T-helper 9 cell (primary cell): ENCODE data around the gene DIAPH3.

Source experiments
- DNase-seq: peaks from one replicate; pipeline ENCODE4 v3.0.0-alpha.2; 2020

DIAPH3 gene

DNA sequence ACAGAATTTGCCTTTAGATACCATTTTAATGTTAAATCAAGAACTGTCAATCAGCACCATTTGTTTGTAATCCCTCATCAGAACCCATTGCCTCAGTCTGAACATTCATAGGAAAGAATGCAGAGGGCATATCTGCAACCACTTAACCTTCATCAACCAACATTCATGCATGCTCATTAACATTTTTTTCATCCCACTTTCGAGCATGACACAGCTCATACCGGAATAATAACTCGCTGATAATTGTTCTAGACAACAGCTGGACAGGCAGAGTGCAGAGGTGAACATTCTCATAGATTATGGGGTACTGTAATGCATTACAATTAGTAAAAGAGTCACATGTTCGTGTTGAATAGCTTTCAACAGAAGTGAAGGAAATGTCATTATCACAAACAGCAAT, 216.8 kb downstream of the DIAPH3 start:
- no peak for DNase-seq

- DNase-seq = no peak
Observed at GRCh38 chr13:59931621-59932020, 232.1 kb downstream of the DIAPH3 start.

GRCh38 chr13:59924256-59924655, 239.5 kb downstream of the DIAPH3 start:
- DNase-seq = no peak

GRCh38 chr13:59915252-59915651, 248.5 kb downstream of the DIAPH3 start:
- DNase-seq = no peak

DNA sequence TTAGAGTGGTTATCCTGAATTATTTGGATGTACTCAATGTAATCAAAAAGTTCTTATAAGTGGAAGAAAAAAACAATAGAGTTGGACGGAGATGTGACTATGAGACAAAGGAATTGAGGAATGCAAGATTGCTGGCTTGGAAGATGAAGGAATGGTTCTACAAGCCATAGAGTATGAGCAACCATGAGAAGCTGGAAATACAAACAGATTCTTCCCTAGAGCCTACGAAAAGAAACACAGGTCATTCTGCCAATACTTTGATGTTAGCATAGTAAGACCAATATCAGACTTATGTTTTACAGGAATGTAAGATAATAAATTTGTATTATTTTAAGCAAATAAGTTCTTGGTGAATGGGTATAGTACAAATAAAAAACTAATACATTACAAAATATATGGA, 249.2 kb downstream of the DIAPH3 start:
- DNase-seq = no peak

DNA sequence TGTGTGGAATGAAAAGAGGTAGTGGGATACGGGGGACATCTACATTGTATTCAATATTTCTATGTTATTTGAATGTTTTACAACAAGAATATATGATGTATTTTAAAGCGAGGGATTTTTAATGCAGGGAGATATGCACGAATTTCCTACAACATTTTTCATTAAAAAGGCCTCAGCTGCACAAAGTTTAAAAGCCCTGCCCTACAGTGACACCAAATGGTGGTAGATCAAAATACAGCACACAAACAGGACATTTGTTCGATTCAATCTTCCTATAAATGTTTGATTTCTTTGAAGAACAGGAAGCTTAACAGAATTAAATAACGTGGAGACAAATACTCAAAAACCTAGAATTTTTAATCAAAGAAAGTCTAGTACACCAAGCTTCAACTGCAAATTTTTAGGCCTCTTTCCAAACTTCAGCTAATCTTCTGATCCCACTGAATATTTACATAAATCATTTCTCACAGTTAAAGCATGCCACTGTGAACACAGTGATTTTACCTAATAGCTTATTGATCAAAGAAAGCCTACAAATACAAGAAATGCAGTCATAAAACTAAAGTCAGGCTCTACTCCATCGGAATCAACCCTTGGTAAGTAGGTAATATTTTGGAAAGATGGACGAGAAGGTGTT, 257.2 kb downstream of the DIAPH3 start:
- DNase-seq = no peak

DNA sequence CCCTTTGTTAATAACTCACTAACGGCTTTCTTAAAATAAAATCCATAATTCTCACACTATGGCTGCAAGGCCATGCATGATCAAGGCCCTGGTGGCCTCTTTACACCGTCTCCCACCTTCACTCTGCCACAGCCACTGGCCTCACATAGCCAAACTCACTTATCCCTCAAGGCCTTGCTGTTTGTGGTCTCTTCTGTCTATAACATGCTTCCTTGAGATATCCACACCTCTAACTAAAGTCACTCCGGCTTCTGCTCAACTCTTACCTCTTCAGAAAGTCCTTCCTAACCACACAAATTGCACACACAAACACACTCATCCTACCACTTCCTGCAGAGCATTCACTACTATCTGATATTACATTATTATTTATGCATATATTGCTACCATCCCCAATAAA, 262.5 kb downstream of the DIAPH3 start:
- DNase-seq = no peak

- no peak for DNase-seq
Observed at GRCh38 chr13:59898066-59898465, 265.7 kb downstream of the DIAPH3 start.

DNA sequence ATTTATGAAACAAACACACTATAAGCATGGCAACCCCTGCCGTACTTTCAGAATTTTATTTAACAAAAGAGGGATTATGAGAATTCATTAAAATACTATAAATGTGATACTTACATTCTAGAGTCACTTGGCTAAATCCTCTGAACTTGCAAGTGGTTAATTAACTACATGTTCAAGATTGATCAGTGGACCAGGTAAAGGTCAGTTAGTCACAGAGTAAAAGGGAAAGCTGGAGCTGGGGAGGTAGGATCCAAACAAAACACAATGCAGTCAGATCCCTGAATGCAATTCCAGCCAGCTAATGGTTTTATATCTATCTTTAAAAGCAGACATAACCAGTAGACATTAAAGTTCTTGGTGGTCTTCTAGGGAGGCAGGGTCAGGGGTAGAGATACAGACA, 270.5 kb downstream of the DIAPH3 start:
- no peak for DNase-seq

GRCh38 chr13:59891053-59891452, 272.7 kb downstream of the DIAPH3 start:
- no peak for DNase-seq

DNA sequence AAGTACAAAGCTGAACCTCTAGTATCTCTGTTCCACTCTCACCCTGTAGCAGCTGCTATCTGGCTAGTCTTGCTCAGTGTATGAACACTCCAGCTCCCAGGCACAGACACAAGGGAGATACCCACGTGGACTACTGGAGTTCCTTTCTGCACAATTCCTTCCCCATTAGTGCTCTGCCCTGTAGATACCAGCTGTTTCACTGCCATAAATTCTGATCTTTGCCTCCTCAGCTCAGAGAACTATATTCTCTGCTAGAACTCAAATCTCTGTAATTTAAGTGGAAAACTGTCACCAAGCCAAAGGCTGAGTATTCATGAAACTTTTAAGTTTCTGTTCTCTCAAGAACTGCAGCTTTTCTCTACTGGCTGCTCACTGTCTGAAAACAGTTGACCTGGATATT, 273.7 kb downstream of the DIAPH3 start:
- no peak for DNase-seq

- DNase-seq = no peak
Observed at GRCh38 chr13:59888408-59888807, 275.3 kb downstream of the DIAPH3 start.

GRCh38 chr13:59885076-59885475, 278.7 kb downstream of the DIAPH3 start:
- DNase-seq = no peak

GRCh38 chr13:59883885-59884284, 279.8 kb downstream of the DIAPH3 start:
- DNase-seq = no peak

GRCh38 chr13:59880468-59880867, 283.3 kb downstream of the DIAPH3 start:
- no peak for DNase-seq

GRCh38 chr13:59879281-59879680, 284.4 kb downstream of the DIAPH3 start:
- no peak for DNase-seq

DNA sequence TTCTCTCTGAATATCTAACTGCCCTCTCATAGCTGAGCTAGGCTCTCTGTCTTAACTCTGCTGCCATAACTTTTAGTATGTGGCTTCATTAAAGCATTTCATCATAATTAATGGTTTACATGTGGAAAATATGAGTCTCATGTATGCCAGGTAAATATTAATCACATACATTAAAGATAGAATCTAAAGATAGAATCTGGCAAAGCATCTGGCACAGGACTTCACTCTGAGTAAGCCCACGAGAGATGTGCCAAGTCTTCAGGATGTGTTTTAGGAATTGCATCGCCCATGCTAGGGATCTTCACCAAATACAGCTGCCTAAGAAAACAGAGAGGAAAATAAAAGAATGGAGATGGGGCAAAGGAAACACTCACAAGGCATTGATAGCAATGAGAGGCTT, 285.8 kb downstream of the DIAPH3 start:
- no peak for DNase-seq

DNA sequence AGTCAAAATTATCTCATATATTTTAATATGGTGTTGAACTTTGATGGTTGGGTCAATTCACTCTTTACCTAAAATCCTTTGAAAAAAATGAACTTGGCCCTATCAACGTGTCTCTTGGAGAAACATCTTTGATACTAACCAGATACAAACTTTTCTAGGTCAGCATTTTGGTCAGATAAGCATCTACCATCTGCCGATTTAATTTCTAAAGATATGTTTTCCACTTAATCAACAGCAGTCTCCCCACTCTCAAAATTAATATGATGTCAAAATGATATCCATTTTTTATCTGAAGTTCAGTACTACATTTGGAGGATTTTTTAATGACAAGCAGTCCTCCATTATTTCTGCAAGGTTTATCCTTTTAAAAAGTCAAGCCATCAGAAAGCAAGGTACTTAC, 288.8 kb downstream of the DIAPH3 start:
- DNase-seq = no peak

DNA sequence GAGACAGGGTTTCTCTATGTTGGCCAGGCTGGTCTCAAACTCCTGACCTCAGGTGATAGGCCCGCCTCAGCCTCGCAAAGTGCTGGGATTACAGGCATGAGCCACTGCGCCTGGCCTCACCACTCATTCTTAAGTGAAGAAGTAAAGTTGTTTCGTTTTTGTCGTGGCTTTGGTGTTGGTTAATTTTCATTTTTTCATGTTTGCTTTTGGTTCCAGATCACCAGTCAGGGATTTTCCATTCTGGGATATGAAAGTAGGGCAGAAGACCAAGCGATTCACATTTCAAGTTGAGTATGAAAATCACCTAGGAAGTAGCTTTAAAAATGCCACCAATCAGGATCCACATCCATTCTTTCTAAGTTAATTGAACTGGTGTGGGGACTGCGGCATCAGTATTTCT, 289.9 kb downstream of the DIAPH3 start:
- no peak for DNase-seq

GRCh38 chr13:59873309-59873708, 290.4 kb downstream of the DIAPH3 start:
- DNase-seq = no peak

DNA sequence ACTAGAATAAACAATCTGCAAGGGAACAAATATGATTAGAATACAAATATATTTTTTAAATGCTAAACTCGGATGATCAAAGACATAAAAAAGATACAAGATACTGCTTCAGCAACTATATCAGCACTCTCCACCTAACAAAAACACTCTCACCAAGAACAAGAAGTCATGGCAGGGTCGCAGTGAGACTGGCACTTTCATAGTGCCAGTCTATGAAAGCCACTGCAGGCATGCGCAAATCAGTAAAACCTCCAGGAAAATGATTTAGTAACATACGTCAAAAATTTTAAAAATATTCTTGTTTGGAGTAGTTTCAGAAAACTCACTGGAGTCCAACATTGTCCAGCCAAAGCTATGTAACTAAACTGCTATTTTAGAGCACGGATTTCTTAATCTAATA, 295.9 kb downstream of the DIAPH3 start:
- no peak for DNase-seq

- no peak for DNase-seq
Observed at GRCh38 chr13:59865398-59865797, 298.3 kb downstream of the DIAPH3 start.

DNA sequence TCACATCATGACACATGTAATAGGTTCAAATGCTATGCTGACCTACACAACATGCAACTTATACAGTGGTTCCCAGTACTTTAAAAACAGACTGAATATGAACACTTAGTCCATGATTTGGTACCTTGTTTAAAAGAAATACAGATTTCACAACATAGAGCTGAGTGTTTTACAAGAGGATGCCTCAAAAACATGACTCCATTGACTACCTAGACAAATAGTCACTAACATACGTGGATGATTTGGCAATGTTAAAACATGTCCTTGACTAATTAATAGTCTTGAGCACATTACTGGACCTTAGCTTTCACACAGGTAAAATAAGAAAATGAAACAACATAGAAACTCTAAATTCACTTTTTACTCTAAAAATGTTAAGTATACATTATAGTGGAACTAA, 300.1 kb downstream of the DIAPH3 start:
- DNase-seq = no peak

DNA sequence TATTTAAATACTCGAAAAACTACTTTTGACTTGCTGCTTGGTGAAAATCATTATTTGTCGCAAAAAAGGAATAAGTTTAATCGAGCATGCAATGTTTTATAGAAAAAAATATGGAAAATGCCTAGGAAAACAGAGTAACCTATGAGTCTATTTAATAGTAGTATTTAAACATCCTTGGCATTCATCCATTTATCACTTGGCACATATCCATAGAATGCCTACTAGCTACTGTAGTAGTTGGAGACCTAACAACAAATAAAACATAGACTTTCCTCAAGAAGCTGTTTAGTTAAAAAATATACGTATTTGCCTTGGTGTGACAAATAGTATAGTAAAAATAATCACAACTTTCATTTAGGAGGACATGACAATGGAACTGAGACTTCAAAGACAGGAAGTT, 302.1 kb downstream of the DIAPH3 start:
- DNase-seq = no peak

DNA sequence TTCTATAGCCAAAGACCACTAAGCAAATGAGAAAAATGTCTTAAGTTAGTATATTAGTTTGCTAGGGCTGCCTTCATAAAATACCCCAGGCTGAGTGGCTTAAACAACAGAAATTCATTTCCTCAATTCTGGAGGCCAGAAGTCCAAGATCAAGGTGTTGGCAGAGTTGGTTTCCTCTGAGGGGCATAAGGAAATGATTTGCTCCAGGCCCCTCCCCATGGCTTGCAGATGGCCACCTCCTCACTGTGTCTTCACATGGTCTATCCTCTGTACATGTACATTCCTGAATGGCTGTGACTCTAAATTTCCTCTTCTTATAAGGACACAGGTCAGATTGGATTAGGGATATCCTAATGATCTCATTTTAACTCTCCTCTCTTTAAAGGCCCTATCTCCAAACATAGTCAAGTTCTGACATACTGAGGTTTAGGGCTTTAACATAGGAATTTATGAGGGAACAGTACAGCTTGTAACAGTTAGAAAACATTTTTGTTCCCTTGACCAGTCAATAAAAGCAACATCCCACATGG, 307.4 kb downstream of the DIAPH3 start:
- DNase-seq = no peak
